Measurements from ENCODE around the gene SPATA31C2.

SPATA31C2 gene

DNA sequence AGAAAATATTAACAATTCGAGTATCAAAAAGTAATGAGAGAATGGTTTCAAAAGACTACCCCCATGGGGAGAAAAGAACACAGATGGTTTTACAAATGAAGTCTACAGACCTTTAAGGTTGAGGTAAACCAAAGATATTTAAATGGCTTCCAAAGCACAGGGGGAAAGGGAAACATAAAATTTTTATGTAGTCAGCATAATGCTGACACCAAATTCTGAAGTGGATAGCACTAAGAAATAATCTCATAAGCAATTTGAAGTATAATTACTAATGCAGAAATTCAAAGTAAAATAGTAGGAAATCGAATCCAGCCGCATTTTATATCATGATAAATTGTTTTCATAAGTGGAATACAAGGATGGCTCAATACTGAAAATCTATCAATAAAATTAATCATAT lies 30.3 kb upstream of the SPATA31C2 start:
- no peaks in the 10 kb centered on the region for H3K79me2 ChIP-seq (ENCODE audit: insufficient read depth, low read length)
- no peaks in the 10 kb centered on the region for H3K27me3 ChIP-seq (ENCODE audit: insufficient read depth, low read length, poor library complexity, severe bottlenecking)
- no peak overlapping the region for H3K4me2 ChIP-seq (ENCODE audit: low read depth, low read length, poor library complexity, severe bottlenecking)
- no peaks in the 10 kb centered on the region for H3K9me2 ChIP-seq (replicated peaks; ENCODE audit: low read depth, low read length)
- no peak overlapping the region for H3K4me3 ChIP-seq (ENCODE audit: low read length, poor library complexity, severe bottlenecking)
- H3K4me1 ChIP-seq (ENCODE audit: insufficient read depth, low read length, poor library complexity, severe bottlenecking) = no peaks in the 10 kb centered on the region
- H4K20me1 ChIP-seq (ENCODE audit: insufficient read depth, low read length, poor library complexity, severe bottlenecking) = no peaks in the 10 kb centered on the region
- no peak overlapping the region for H2AFZ ChIP-seq (ENCODE audit: low read length)
- H3F3A ChIP-seq (ENCODE audit: low read depth) = no peaks in the 10 kb centered on the region
- no peaks in the 10 kb centered on the region for H3K9me3 ChIP-seq (ENCODE audit: insufficient read depth, low read depth, low read length)
- no peak overlapping the region for H3K9ac ChIP-seq (ENCODE audit: low read depth, low read length, poor library complexity, severe bottlenecking)
- TF ChIP-seq EZH2phosphoT487 (IDR thresholded peaks at IDR 0.05; ENCODE audit: borderline replicate concordance) (no peak), CTCF (conservative IDR thresholded peaks at IDR 0.05; ENCODE audit: low read length) (no peak)
- no peaks in the 10 kb centered on the region for H3K36me3 ChIP-seq (ENCODE audit: insufficient read depth, low read length)

GRCh38 chr9:88166660-88167059 lies 28.4 kb upstream of the SPATA31C2 start:
- Histone ChIP-seq H2AFZ (ENCODE audit: low read length) (no peak overlapping the region), H3F3A (ENCODE audit: low read depth) (no peaks in the 10 kb centered on the region), H3K36me3 (ENCODE audit: insufficient read depth, low read length) (no peaks in the 10 kb centered on the region), H4K20me1 (ENCODE audit: insufficient read depth, low read length, poor library complexity, severe bottlenecking) (no peaks in the 10 kb centered on the region), H3K9me3 (ENCODE audit: insufficient read depth, low read depth, low read length) (no peaks in the 10 kb centered on the region), H3K27me3 (ENCODE audit: insufficient read depth, low read length, poor library complexity, severe bottlenecking) (no peaks in the 10 kb centered on the region), H3K79me2 (ENCODE audit: insufficient read depth, low read length) (no peaks in the 10 kb centered on the region), H3K4me1 (ENCODE audit: insufficient read depth, low read length, poor library complexity, severe bottlenecking) (no peaks in the 10 kb centered on the region), H3K9ac (ENCODE audit: low read depth, low read length, poor library complexity, severe bottlenecking) (no peak overlapping the region), H3K4me3 (ENCODE audit: low read length, poor library complexity, severe bottlenecking) (no peak overlapping the region), H3K9me2 (replicated peaks; ENCODE audit: low read depth, low read length) (no peaks in the 10 kb centered on the region), H3K4me2 (ENCODE audit: low read depth, low read length, poor library complexity, severe bottlenecking) (no peak overlapping the region)
- TF ChIP-seq EZH2phosphoT487 (IDR thresholded peaks at IDR 0.05; ENCODE audit: borderline replicate concordance) (no peak), CTCF (conservative IDR thresholded peaks at IDR 0.05; ENCODE audit: low read length) (no peak)

DNA sequence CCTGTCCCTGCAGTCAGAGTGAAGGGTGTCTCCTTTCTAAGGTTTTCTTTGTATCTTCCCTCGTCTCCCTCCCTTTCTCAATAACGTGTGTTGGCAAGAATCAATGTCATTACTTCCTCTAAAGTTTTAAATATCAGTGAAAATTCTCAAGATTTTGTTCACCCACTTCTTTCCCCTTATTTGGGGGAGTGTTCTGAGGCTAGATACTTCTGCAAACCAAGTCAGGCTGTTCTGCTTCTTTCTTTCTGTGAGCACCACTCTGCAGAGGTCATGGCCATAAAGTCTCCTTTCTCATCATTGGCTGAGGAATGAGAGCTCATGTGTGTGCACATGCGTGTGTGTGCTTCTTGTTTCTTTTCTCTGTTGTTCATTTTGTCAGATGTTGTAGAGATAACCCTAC lies 26.6 kb upstream of the SPATA31C2 start:
- no peak overlapping the region for H3K4me3 ChIP-seq (ENCODE audit: low read length, poor library complexity, severe bottlenecking)
- no peaks in the 10 kb centered on the region for H4K20me1 ChIP-seq (ENCODE audit: insufficient read depth, low read length, poor library complexity, severe bottlenecking)
- no peaks in the 10 kb centered on the region for H3K36me3 ChIP-seq (ENCODE audit: insufficient read depth, low read length)
- TF ChIP-seq CTCF (conservative IDR thresholded peaks at IDR 0.05; ENCODE audit: low read length) (no peak), EZH2phosphoT487 (IDR thresholded peaks at IDR 0.05; ENCODE audit: borderline replicate concordance) (no peak)
- H3K9me2 ChIP-seq (replicated peaks; ENCODE audit: low read depth, low read length) = no peaks in the 10 kb centered on the region
- H3K27me3 ChIP-seq (ENCODE audit: insufficient read depth, low read length, poor library complexity, severe bottlenecking) = peaks cover 5% of the 10 kb centered on the region
- H3K79me2 ChIP-seq (ENCODE audit: insufficient read depth, low read length) = no peaks in the 10 kb centered on the region
- H2AFZ ChIP-seq (ENCODE audit: low read length) = no peak overlapping the region
- no peaks in the 10 kb centered on the region for H3K4me1 ChIP-seq (ENCODE audit: insufficient read depth, low read length, poor library complexity, severe bottlenecking)
- H3F3A ChIP-seq (ENCODE audit: low read depth) = no peaks in the 10 kb centered on the region
- no peaks in the 10 kb centered on the region for H3K9me3 ChIP-seq (ENCODE audit: insufficient read depth, low read depth, low read length)
- no peak overlapping the region for H3K9ac ChIP-seq (ENCODE audit: low read depth, low read length, poor library complexity, severe bottlenecking)
- H3K4me2 ChIP-seq (ENCODE audit: low read depth, low read length, poor library complexity, severe bottlenecking) = no peak overlapping the region
